Stimulated activated memory B cell treated with anti-CD40 and anti-IgM and Interleukin-4, amounts not matched to agents 10 μg/mL and 1 μg/mL and 100 μg/mL, for 72 hours (primary cell): ENCODE results near the gene ZSCAN2.
"Not testable (repeated sequence)": the region's sequence is repeated elsewhere in the genome, so short reads cannot be mapped to it uniquely, and the experiment has no call there.

Experiments used
- ATAC-seq: fragments of 150-1000 bp; cut with Tn5 transposase; 2 replicates; pipeline ENCODE4 v1.10.0; 2021
- H3K27ac Mint-ChIP-seq: one replicate; pipeline ENCODE4 v1.8.0; 2022; ENCODE audit warnings: mild to moderate bottlenecking, mixed read lengths
- H3K27me3 Mint-ChIP-seq: one replicate; pipeline ENCODE4 v1.8.0; 2022; ENCODE audit warnings: mixed read lengths
- H3K36me3 Mint-ChIP-seq: one replicate; pipeline ENCODE4 v1.8.0; 2022; ENCODE audit warnings: mixed read lengths
- H3K4me1 Mint-ChIP-seq: one replicate; pipeline ENCODE4 v1.8.0; 2022; ENCODE audit warnings: mixed read lengths
- H3K4me3 Mint-ChIP-seq: one replicate; pipeline ENCODE4 v1.8.0; 2022; ENCODE audit warnings: mild to moderate bottlenecking, moderate library complexity, mixed read lengths
- H3K9me3 Mint-ChIP-seq: one replicate; pipeline ENCODE4 v1.8.0; 2022; ENCODE audit warnings: mixed read lengths

The ZSCAN2 gene

DNA sequence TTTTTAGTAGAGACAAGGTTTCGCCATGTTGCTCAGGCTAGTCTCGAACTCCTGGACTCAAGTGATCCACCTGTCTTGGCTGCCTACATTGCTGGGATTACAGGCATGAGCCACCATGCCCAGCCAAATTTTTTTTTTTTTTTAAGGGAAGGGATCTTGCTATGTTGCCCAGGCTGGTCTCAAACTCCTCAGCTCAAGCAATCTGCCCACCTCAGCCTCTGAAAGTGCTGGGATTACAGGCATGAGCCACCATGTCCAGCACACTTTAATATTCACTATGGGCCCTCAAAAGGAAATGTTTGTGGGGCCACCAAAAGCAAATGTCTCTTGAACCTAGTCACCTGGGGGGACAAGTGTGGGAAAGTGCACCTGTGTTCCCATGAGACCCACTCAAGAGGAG lies 41.8 kb downstream of the ZSCAN2 start:
- ATAC-seq, H3K4me3 Mint-ChIP-seq, H3K27ac Mint-ChIP-seq, H3K4me1 Mint-ChIP-seq, H3K27me3 Mint-ChIP-seq, H3K9me3 Mint-ChIP-seq: not testable (repeated sequence)
- H3K36me3 Mint-ChIP-seq, result peaks cover 45% of the 10 kb centered on the region

- peaks cover under 1% of the 10 kb centered on the region for H3K4me1 Mint-ChIP-seq
- no peak for ATAC-seq
- no peak overlapping the region for H3K27ac Mint-ChIP-seq
- H3K4me3 Mint-ChIP-seq, result no peak overlapping the region
- H3K36me3 Mint-ChIP-seq, result peaks cover 49% of the 10 kb centered on the region
- no peaks in the 10 kb centered on the region for H3K27me3 Mint-ChIP-seq
- no peaks in the 10 kb centered on the region for H3K9me3 Mint-ChIP-seq
Measured at GRCh38 chr15:84643838-84644237, 43.0 kb downstream of the ZSCAN2 start.

DNA sequence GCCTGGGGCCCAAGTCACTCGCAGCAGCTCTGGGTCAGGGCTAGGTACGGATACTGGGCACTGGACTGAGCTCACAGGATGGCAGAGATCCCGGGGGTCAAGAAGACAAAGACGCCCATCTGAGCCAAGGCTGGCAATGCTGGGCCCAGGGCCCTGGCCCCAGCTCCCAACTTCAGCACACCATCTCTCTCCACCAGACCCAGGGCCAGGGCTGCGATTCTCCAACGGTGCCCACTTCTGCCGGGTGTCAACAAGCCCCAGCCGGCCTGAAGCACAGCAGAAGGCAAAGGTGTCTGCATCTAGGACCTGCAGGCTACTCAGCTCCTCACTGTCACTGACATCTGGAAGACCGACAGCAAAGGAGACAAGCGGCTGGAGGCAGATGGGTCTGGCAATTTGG lies 44.7 kb downstream of the ZSCAN2 start:
- Mint-ChIP-seq H3K9me3 (no peaks in the 10 kb centered on the region), H3K27ac (no peak overlapping the region), H3K4me1 (peaks cover 6% of the 10 kb centered on the region), H3K27me3 (no peaks in the 10 kb centered on the region), H3K36me3 (peaks cover 50% of the 10 kb centered on the region), H3K4me3 (no peak overlapping the region)
- ATAC-seq, result no peak

DNA sequence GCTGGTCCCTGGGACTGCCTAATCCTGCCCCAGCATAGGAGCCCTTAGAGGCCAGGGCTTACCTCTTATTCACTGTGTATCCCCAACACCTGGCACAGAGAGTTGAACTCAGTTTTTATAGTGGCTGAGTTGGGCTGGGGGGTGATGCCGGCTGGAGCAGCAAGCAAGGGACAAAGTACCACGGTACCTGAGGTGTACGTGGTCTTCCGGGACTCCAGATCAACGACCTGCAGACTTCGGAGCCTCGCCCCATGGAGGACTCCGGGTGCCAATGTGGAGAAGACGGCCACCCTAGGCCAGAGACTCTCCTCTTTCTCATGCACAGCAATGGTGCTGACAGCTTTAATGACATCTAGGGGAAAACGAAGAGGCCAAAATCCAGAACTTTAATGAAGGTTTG lies 45.2 kb downstream of the ZSCAN2 start:
- H3K36me3 Mint-ChIP-seq, result peaks cover 50% of the 10 kb centered on the region
- no peaks in the 10 kb centered on the region for H3K27me3 Mint-ChIP-seq
- H3K27ac Mint-ChIP-seq, result no peak overlapping the region
- no peaks in the 10 kb centered on the region for H3K9me3 Mint-ChIP-seq
- H3K4me3 Mint-ChIP-seq, result no peak overlapping the region
- no peak for ATAC-seq
- peaks cover 6% of the 10 kb centered on the region for H3K4me1 Mint-ChIP-seq

- ATAC-seq, result no peak
- Mint-ChIP-seq H3K27me3 (no peaks in the 10 kb centered on the region), H3K27ac (peak overlapping the region; percentile 22), H3K4me3 (no peak overlapping the region), H3K4me1 (peaks cover 22% of the 10 kb centered on the region), H3K36me3 (peaks cover 65% of the 10 kb centered on the region), H3K9me3 (no peaks in the 10 kb centered on the region)
Measured at GRCh38 chr15:84647726-84648125, 46.9 kb downstream of the ZSCAN2 start.

DNA sequence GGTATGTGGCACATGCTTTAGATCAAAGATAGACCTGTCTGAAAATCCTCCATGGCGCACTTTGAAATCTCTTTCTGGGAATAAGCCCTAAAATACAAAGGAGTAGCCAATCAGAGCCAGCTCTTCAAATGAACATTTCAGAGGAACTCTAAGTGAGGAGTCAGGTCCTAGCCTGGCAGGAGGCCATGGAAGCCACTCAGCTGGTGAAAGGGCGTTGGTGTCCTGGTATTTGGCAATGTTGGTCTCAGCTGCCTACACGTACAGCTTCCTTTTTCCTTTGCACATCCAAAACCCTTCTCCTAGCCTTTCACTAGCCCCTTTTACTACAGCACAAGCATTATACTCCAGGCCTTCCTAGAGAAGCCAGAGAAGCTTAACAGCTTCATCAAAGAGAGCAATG lies 47.7 kb downstream of the ZSCAN2 start:
- Mint-ChIP-seq H3K27me3 (no peaks in the 10 kb centered on the region), H3K27ac (peak overlapping the region; percentile 22), H3K36me3 (peaks cover 61% of the 10 kb centered on the region), H3K9me3 (no peaks in the 10 kb centered on the region), H3K4me3 (no peak overlapping the region), H3K4me1 (peaks cover 28% of the 10 kb centered on the region)
- ATAC-seq, result no peak

DNA sequence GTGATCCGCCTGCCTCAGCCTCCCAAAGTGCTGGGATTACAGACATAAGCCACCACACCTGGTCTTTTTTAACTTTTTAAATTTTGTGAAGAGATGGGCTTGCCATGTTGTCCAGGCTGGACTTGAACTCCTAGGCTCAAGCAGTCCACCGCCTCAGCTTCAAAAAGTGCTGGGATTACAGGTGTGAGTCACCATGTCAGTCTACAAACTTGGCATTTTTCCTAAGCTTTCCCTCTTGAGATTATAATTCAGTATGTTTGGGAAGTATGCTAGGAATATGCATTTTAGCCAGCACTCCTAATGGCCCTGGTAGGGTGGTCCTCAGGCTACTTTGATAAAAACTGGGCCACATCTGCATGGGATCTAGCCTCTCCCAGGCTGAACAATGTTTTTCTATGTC lies 48.9 kb downstream of the ZSCAN2 start:
- no peak for ATAC-seq
- H3K27ac Mint-ChIP-seq, result no peak overlapping the region
- peaks cover 54% of the 10 kb centered on the region for H3K36me3 Mint-ChIP-seq
- H3K4me1 Mint-ChIP-seq, result peaks cover 35% of the 10 kb centered on the region
- no peak overlapping the region for H3K4me3 Mint-ChIP-seq
- H3K27me3 Mint-ChIP-seq, result no peaks in the 10 kb centered on the region
- H3K9me3 Mint-ChIP-seq, result no peaks in the 10 kb centered on the region

DNA sequence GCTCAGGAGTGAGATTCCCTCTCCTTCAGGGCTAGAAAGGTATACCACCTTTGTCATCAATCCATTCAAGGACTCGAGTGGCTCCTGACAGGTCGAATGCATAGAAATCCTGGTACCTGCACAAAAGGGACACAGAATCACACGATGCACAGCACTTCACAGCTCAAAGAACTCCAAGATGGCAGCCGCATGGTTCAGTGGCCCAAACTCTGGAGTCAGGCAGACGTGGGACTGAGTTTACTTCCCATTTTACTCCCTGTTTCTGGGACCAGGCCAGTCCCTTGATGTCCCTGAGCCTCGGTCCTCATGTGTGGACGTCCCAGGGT lies 52.7 kb downstream of the ZSCAN2 start:
- H3K4me1 Mint-ChIP-seq, result peaks cover 56% of the 10 kb centered on the region
- no peaks in the 10 kb centered on the region for H3K9me3 Mint-ChIP-seq
- ATAC-seq, result no peak
- peak overlapping the region; percentile 92 for H3K27ac Mint-ChIP-seq
- H3K4me3 Mint-ChIP-seq, result peak overlapping the region; percentile 96
- peaks cover 23% of the 10 kb centered on the region for H3K36me3 Mint-ChIP-seq
- no peaks in the 10 kb centered on the region for H3K27me3 Mint-ChIP-seq

DNA sequence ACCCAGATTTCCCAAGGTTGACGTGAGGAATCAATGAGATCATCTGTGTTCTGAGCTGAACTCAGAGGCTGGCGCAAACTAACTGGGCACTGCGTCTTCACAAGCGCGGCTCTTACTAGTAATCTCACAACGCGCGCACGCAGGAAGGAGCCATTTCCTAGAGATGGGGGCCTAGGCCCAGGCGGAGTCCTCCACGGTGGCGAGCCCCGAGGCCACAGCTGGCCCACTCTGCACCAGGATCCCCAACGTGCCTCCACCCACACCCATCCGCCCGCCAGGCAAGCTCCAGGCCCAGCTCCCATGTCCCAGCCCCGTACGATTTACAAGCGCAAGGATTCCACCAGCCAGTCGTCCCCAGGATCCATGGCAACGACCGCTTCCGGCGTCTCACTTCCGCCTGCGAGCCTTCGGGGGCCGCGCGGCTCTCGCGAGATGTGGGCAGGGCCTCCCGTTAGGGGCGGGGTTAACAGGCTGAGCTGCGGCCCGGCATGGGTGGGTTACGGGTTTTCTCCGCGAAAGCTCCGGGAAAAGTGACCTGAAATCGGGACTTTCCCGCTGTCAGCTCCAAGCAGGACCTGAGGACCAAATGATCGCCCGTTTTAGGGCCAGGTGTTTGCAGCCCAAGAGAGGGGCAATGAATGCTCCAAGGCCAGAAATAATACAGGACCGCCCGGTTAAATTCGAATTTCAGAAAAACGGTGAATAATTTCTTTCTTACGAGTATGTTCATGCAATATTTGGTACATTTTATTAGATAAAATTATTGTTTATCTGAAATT lies 53.3 kb downstream of the ZSCAN2 start, which contains the start of gene WDR73:
Gene WDR73 (minus strand): TSS at position 374 of the 779 bp plus-strand sequence. CDS start 9 bp downstream, at position 365.
- Mint-ChIP-seq H3K27ac (peak within 1 kb of the TSS; percentile 92), H3K4me3 (peak within 1 kb of the TSS; percentile 96), H3K36me3 (peaks cover 18% of the 10 kb centered on the region), H3K4me1 (peaks cover 57% of the 10 kb centered on the region), H3K27me3 (no peaks in the 10 kb centered on the region), H3K9me3 (no peaks in the 10 kb centered on the region)
- ATAC-seq, result peak; percentile 90

DNA sequence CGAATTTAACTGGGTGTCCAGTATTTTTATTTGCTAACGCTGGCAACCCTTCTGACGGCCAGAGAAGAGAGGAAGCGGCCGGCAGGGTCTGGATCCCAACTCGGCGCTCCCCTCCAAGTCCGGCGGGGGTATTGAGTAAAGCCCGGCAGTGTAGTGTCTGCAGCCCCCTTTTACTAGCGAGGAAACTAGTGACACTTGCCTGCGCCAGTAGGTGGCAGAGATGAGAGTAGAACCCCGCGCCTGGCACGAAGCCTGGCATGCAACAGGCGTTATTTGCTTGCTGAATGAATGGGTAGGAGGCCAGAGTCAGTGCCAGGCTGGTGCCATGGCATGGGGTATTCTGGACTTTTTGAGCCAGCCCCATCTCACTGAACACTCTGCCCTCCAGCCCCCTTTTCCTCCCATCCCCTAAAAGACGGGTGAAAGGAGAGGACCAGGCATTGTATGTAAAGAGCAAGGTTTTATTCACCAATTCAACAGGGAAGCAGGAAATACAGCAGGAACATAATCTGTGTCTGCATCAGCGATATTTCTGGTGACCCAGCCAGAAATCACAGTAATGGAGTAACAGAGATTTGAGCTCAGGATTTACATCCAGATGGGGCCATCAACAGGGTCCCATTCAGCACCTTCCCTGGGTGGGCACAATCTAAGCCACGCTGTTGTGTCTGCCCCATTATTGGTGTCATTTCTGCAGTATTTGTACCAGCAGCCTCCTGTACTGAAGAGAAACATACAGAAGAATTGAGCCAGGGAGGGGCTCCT lies 54.1 kb downstream of the ZSCAN2 start:
- Mint-ChIP-seq H3K36me3 (peaks cover 15% of the 10 kb centered on the region), H3K4me3 (peak overlapping the region; percentile 96), H3K9me3 (no peaks in the 10 kb centered on the region), H3K27me3 (no peaks in the 10 kb centered on the region), H3K4me1 (peaks cover 63% of the 10 kb centered on the region), H3K27ac (peak overlapping the region; percentile 92)
- peak; percentile 68 for ATAC-seq

GRCh38 chr15:84656972-84657371 lies 56.2 kb downstream of the ZSCAN2 start:
- peaks cover 12% of the 10 kb centered on the region for H3K36me3 Mint-ChIP-seq

GRCh38 chr15:84657748-84658079 lies 56.9 kb downstream of the ZSCAN2 start:
- ATAC-seq, result no peak
- peak overlapping the region; percentile 85 for H3K27ac Mint-ChIP-seq
- H3K9me3 Mint-ChIP-seq, result no peaks in the 10 kb centered on the region
- H3K36me3 Mint-ChIP-seq, result peaks cover 6% of the 10 kb centered on the region
- H3K27me3 Mint-ChIP-seq, result no peaks in the 10 kb centered on the region
- peak overlapping the region; percentile 80 for H3K4me3 Mint-ChIP-seq
- H3K4me1 Mint-ChIP-seq, result peaks cover 54% of the 10 kb centered on the region

More at GRCh38 chr15:84656972-84657371, 56.2 kb downstream of the ZSCAN2 start:
- ATAC-seq, result no peak
- Mint-ChIP-seq H3K9me3 (no peaks in the 10 kb centered on the region), H3K4me1 (peaks cover 60% of the 10 kb centered on the region), H3K27me3 (no peaks in the 10 kb centered on the region), H3K27ac (peak overlapping the region; percentile 85), H3K4me3 (peak overlapping the region; percentile 80)

GRCh38 chr15:84658080-84658787 lies 57.4 kb downstream of the ZSCAN2 start, which contains the start of gene NMB:
NMB (minus strand) TSS chr15:84658199; CDS start chr15:84658152, 47 bp downstream.
- ATAC-seq, result peak; percentile 88
- no peaks in the 10 kb centered on the region for H3K27me3 Mint-ChIP-seq
- H3K36me3 Mint-ChIP-seq, result peaks cover 6% of the 10 kb centered on the region
- H3K9me3 Mint-ChIP-seq, result no peaks in the 10 kb centered on the region
- peak within 1 kb of the TSS; percentile 80 for H3K4me3 Mint-ChIP-seq
- peak within 1 kb of the TSS; percentile 85 for H3K27ac Mint-ChIP-seq
- H3K4me1 Mint-ChIP-seq, result peaks cover 50% of the 10 kb centered on the region

GRCh38 chr15:84658788-84659411 lies 58.1 kb downstream of the ZSCAN2 start:
- Mint-ChIP-seq H3K27ac (peak overlapping the region; percentile 85), H3K4me1 (peaks cover 44% of the 10 kb centered on the region), H3K27me3 (no peaks in the 10 kb centered on the region), H3K9me3 (no peaks in the 10 kb centered on the region), H3K36me3 (peaks cover 7% of the 10 kb centered on the region), H3K4me3 (peak overlapping the region; percentile 79)
- ATAC-seq, result no peak
